ENCODE measurements around the gene STXBP1.

DNA sequence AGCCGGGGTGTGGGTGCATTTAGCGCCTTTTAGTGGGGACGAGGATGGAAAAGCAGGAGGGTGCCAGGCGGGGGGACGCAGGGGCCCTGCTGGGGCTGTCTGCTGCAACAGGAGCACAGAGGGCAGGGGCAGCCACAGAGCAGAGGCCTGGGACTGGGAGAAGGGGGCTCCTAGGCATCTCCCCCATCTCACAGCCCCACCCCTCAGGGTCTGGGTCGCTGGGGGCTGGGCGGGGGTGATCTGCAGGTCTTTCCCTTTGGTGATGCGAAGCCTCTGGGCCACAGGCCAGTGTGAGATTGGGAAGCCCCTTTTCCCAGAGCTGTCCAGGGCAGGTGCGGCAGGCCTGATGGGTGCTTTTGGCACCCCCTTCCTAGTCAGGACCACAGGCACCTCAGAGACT lies 118.2 kb downstream of the STXBP1 start:
- no peak for TF ChIP-seq EZH2 (IDR thresholded peaks at IDR 0.05; ENCODE audit: low read length, missing control alignments)
- TF ChIP-seq, protein P1, sequence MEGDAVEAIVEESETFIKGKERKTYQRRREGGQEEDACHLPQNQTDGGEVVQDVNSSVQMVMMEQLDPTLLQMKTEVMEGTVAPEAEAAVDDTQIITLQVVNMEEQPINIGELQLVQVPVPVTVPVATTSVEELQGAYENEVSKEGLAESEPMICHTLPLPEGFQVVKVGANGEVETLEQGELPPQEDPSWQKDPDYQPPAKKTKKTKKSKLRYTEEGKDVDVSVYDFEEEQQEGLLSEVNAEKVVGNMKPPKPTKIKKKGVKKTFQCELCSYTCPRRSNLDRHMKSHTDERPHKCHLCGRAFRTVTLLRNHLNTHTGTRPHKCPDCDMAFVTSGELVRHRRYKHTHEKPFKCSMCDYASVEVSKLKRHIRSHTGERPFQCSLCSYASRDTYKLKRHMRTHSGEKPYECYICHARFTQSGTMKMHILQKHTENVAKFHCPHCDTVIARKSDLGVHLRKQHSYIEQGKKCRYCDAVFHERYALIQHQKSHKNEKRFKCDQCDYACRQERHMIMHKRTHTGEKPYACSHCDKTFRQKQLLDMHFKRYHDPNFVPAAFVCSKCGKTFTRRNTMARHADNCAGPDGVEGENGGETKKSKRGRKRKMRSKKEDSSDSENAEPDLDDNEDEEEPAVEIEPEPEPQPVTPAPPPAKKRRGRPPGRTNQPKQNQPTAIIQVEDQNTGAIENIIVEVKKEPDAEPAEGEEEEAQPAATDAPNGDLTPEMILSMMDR (conservative IDR thresholded peaks at IDR 0.05 in 1 of 2, IDR thresholded peaks at IDR 0.05 in 1 of 2; ENCODE audit: low read depth in 1 of 2, low read length in 2 of 2): no peak

All from fibroblast of lung (primary cell).